Measurements from ENCODE around the gene DDX27.

- no peak for TF ChIP-seq POLR2A (IDR thresholded peaks at IDR 0.05)
- TF ChIP-seq, protein P1, sequence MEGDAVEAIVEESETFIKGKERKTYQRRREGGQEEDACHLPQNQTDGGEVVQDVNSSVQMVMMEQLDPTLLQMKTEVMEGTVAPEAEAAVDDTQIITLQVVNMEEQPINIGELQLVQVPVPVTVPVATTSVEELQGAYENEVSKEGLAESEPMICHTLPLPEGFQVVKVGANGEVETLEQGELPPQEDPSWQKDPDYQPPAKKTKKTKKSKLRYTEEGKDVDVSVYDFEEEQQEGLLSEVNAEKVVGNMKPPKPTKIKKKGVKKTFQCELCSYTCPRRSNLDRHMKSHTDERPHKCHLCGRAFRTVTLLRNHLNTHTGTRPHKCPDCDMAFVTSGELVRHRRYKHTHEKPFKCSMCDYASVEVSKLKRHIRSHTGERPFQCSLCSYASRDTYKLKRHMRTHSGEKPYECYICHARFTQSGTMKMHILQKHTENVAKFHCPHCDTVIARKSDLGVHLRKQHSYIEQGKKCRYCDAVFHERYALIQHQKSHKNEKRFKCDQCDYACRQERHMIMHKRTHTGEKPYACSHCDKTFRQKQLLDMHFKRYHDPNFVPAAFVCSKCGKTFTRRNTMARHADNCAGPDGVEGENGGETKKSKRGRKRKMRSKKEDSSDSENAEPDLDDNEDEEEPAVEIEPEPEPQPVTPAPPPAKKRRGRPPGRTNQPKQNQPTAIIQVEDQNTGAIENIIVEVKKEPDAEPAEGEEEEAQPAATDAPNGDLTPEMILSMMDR (IDR thresholded peaks at IDR 0.05) = no peak
Measured at GRCh38 chr20:49234831-49235230, 15.6 kb downstream of the DDX27 start.
